ENCODE data around the gene HACD4.

The HACD4 gene, protein sequence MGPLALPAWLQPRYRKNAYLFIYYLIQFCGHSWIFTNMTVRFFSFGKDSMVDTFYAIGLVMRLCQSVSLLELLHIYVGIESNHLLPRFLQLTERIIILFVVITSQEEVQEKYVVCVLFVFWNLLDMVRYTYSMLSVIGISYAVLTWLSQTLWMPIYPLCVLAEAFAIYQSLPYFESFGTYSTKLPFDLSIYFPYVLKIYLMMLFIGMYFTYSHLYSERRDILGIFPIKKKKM

GRCh38 chr9:21031091-21031807, at the start of gene HACD4:
Gene HACD4, minus strand, starts transcription at chr9:21031640. Its CDS starts 50 bp downstream, at chr9:21031590.
- peak; percentile 35 for DNase-seq

DNA sequence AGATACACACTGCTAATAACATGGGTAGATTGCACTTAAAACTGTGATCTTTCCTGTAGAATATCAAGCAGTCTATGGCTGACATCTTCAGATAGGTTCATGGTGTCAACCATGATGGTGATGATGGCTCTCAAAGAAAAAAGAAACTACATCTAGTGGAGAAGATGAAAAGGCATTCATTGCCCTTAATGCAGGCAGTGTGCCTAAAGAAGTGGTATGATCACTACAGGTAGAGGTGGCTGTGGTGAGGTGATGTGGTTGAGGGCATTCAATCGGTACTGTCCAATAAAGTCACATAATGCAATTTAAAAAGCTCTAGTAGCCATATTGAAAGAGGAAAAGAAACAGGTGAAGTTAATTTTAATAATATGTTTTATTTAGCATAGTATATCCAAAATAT, 49.4 kb upstream of the HACD4 start:
- DNase-seq = no peak

GRCh38 chr9:21078702-21079101, 47.3 kb upstream of the HACD4 start:
- DNase-seq = no peak

GRCh38 chr9:21077781-21078180, 46.3 kb upstream of the HACD4 start, which contains the start of gene IFNB1:
Gene IFNB1, minus strand, starts transcription at chr9:21077942. Its CDS starts 73 bp downstream, at chr9:21077869.
- no peak for DNase-seq

DNA sequence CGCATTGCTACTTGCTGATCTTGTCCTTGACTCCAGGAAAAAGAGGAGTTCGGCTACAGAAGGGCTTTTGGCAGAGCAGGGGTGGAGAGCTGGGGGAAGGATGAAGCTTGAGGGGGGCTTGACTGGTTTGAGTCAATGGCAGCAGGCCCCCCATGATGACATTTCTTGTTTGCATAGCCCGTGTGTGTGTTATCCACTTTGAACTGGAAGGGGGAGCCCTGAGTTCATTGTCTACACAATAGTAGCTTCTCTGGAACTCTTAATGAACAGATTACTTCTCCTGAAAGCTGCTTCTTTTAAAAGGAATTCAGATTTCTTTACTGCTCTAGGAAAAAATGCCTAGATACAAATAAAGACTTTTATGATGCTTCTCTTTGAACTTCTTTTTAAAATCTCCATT, 44.0 kb upstream of the HACD4 start:
- DNase-seq = no peak

- no peak for DNase-seq
Measured at GRCh38 chr9:21070906-21071305, 39.5 kb upstream of the HACD4 start.

DNA sequence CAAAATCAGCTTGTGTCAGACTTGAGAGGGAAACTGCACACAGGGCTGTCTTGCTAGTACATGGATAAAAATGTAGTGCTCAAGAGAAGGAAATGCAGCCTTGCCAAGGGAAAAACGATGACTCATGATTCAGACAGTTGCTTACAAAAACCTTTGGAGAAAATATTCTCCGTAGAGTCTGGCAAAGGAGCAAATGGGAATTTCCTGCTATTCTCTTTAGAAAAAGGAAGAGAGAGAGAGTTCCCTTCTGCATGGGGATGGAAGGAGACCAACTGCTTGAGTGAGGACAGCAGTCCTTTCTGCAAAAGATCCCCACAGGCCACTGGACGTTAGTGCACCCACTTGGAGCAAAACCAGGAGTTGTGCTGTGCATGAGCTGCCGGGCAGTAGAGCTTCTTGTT, 38.7 kb upstream of the HACD4 start:
- DNase-seq = no peak

DNA sequence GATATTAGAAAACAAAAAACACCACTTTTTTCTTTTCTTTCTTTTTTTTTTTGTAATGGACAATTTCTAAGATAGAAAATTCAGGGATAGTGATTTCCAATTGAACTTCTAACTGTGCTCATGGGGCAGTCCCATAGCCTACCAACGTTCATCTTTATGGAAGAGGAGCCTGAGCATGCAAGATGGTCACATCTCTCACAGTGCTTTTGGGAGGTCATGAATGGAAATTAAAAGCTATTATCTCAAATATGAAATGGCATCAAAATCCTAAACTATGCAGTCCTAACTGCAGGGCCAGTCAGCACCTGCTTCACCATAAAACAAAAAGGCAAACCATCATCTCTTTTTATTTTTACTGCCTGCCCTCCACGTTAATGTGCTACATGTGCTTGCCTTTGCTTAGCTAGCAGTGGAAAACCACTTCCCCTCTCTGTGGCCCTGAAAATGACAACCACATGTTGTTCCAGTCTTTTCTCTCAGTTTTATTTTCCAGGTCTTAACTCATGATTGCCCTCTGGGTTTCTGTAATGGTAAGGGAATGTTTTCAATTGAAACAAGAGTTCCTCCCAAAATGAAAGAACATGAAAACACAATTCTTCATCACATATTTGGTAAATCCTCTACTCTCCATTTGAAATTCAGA, 29.6 kb upstream of the HACD4 start:
- DNase-seq = peak; percentile 7

- DNase-seq = no peak
Measured at GRCh38 chr9:21056931-21057330, 25.5 kb upstream of the HACD4 start.

DNA sequence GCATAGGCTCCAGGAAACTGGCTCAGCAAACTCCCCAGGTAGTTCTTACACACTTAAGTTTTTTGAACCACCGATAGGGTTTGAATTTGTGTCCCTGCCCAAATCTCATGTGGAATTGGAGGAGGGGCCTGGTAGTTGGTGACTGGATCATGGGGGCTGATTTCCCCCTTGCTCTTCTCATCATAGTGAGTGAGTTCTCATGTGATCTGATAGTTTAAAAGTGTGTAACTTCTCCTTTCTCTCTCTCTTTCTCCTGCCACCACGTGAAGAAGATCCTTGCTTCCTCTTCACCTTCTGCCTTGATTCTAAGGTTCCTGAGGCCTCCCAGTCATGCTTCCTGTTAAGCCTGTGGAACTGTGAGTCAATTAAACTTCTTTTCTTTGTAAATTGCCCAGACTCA, 22.4 kb upstream of the HACD4 start:
- no peak for DNase-seq

DNA sequence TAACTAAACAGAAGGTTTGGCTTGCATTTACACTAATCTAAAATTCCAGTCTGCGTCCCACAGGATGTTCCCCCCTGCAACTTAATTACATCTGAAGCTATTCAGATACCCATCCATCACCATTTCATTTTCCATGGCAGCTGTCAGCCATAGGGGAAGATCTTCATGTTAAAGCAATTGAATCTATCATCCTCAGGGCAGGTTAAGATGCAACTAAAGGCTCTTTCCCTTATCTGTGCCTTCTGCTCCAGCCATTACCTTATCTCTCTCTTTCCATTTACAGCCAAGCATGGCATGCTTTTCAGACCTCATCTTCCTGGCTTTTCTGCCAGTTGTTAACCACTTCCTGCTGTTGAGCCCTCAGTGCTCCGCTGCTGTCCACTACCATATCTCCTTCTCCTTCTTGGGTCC, 15.8 kb upstream of the HACD4 start:
- no peak for DNase-seq

DNA sequence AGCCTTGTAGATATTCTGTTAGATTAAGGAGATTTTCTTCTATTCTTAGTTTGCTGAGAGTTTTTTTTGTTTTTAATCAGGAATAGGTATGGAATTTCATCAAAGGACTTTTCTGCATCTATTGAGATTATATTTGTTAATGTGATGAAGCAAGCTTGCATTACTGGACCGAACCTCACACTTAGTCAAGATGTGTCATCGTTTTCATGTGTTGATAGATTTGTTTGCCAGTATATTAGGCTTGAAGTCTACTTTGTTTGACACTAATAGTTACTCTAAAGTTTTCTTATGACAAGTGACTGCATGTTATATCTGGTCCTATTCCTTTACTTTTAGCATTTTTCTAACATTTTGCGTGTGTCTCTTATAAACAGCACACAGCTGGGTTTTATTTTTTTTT, 12.4 kb upstream of the HACD4 start:
- DNase-seq = no peak

DNA sequence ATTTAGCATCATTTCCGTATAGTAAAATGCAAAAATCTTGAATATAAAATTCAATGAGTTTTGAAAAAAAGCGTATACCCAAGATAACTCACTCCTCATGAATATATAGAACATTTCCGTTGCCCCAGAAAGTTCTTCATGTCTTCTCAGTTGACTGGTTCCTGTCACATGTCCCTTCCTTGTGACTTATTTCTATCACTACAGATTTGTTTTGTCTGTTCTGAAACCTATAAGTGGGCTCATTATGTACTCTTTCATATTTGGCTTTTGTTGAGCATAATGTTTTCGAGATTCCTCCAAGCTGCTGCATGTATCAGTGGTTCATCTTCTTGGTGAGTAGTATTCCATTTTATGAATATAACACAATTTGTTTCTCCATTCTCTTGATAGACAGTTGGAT, 11.0 kb upstream of the HACD4 start:
- DNase-seq = no peak

DNA sequence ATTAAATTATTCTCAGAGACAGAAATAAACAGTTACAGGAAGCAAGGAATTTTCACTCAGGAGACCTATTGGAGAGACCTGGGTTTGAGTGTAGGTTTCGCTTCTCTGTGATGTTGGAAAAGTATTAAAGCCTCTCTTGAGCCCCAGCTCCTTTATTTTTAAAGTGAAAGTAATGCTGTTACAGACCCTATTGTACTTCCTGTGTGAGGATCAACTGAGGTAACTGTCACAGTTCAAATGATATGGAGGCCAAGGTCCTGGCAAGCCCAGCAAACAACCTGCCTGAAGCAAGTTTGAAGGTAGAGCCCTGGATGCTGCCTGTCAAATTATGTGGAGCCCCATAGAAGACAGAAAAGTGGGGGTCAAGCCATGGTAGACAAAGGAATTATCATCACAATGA, 7.9 kb upstream of the HACD4 start:
- DNase-seq = no peak

- DNase-seq = no peak
Measured at GRCh38 chr9:21037278-21037677, 5.8 kb upstream of the HACD4 start.

DNA sequence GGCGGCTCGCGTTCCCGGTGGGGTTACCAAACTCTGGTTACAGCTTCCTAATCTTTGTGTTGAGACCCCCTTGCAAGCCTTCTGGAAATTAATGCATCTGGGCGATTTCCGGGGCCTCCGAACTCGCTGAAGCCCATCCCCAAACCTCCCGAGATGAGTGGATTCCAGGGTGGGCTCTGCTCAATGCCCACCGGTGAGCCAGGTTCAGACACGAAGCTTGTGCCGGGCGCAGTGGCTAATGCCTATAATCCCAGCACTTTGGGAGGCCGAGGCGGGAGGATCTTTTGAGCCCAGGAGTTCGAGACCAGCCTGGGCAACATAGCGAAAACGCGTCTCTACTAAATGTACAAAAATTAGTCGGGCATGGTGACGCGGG, 356 bp upstream of the HACD4 start:
- DNase-seq = no peak

- DNase-seq = no peak
Measured at GRCh38 chr9:21030389-21031035, 928 bp downstream of the HACD4 start.

DNA sequence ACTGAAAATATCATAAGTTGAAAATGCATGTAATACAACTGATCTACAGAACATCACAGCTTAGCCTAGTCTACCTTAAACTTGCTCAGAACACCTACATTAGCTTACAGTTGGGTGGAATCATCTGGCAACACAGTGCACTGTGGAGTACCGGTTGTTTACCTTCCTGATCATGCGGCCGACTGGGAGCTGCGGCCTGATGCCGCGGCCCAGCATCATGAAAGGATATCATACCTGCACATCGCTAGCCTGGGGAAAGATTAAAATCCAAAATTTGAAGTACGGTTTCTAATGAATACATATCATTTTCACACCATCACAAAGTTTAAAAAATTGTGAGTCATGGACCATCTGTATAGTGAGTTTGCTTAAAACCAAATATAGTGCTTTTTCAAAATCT, 1.8 kb downstream of the HACD4 start:
- no peak for DNase-seq

DNA sequence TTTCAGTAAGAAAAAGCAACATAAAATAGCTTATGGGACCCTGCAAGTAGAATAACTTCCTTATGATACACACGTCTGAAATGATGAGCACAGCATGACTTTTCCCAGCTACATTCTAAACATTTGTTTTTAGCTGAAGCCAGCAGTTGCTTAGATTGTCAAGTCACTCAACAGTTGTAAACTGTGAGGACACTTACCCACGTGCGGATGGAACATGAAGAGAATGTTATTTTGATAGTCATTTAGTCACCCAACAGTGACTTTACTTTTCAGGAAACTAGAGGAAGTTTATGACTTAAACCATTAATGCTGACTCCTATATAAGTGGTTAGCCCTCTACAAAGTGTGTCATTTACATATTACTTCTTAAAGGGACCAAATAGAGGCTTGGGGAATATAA, 3.0 kb downstream of the HACD4 start:
- no peak for DNase-seq

GRCh38 chr9:21027295-21027694, 4.1 kb downstream of the HACD4 start:
- DNase-seq = no peak

GRCh38 chr9:21023861-21024260, 7.6 kb downstream of the HACD4 start:
- no peak for DNase-seq

GRCh38 chr9:21018177-21018576, 13.3 kb downstream of the HACD4 start:
- DNase-seq = no peak

- DNase-seq = no peak
Measured at GRCh38 chr9:21016701-21017491, 14.5 kb downstream of the HACD4 start.

Measured in RPMI8226 (cell line).